Glomerular visceral epithelial cell (primary cell): ENCODE results near the gene TWNK.

Source experiments
- DNase-seq: peaks from one replicate; pipeline ENCODE4 v3.0.0-alpha.2; 2016; ENCODE audit errors: extremely low spot score

Gene TWNK

GRCh38 chr10:100986952-100987684, at the start of gene TWNK, which contains the start of gene MRPL43:
TWNK (plus strand) TSS chr10:100987543; CDS start chr10:100988211, 668 bp downstream.
MRPL43 (minus strand) TSS chr10:100987497; CDS start chr10:100987443, 54 bp downstream.
- peak; percentile 71 for DNase-seq

- DNase-seq = no peak
Observed at GRCh38 chr10:100939763-100940344, 47.5 kb upstream of the TWNK start.

GRCh38 chr10:100942229-100942628, 45.1 kb upstream of the TWNK start:
- no peak for DNase-seq

DNA sequence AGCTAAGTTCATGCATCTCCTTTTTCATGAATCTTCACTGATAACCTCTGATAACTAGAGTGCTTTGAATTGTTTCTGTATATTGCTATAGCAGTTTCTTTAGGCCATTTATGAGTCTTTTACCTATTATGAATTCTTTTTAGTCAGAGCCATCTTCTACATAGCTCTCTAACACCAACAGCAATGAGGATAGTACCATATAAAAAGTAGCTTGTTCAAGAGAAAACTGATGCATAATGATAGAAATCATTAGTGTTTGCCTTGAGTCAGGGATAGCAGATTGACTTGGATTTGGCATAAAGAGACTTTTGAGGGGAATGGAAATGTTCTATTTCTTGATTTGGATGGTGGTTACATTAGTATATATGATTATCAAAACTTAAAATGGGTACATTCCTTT, 43.8 kb upstream of the TWNK start:
- no peak for DNase-seq

GRCh38 chr10:100945754-100946153, 41.6 kb upstream of the TWNK start:
- no peak for DNase-seq

DNA sequence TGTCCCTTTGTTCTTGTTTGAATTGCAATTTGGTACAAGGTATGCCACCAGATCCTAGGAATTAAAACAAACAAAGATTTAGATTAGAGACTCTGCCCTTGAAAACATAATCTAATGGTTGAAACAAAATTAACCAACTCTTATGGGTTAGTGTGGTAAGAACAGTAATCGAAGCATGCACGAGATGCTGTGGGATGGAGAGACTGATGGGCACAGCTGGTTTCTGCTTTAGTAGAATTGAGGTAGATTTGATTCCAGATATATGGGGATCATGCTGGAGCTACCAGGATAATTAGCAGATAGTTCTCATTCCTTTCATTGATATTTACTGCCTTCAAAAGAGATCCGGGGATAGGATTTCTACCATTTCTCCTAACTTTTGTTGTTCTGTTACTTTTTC, 38.4 kb upstream of the TWNK start:
- no peak for DNase-seq

DNA sequence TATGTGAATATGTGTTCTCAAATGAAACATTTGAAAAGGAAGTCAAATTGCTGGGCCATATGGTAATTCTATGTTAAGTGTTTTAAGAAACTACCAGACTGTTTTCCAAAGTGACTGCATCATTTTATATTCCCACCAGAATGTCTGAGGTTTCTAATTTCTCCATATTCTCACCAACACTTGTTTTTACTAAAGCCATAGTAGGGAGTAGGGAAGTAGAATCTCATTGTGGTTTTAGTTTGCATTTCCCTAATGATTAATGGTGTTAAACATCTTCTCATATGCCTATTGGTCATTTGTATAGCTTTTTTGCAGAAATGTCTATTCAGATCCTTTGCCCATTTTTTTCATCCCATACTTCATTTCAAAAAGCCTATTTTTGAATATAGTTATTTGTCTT, 27.1 kb upstream of the TWNK start:
- no peak for DNase-seq

GRCh38 chr10:100962351-100963080, 24.8 kb upstream of the TWNK start:
- no peak for DNase-seq

GRCh38 chr10:100963826-100964225, 23.5 kb upstream of the TWNK start:
- no peak for DNase-seq

DNA sequence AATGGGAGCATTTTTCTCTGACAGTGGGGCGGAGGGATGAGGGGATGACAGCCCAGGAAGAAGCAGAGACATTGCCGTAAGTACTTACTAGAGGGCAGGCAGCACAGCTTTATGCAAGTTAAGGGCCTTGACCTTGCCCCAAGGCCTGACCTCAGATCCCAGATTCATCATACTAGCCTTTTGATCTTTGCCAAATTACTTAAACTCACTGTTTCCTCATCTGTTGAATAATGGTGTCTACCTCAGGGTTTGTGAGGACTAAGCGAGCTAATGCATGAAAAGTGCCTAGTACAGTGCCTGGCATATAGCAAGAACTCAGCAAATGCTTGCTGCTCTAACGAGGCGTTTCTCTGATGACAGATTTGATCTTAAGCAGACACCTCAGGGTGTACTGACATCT, 21.5 kb upstream of the TWNK start:
- no peak for DNase-seq

- no peak for DNase-seq
Observed at GRCh38 chr10:100966887-100967286, 20.5 kb upstream of the TWNK start.

DNA sequence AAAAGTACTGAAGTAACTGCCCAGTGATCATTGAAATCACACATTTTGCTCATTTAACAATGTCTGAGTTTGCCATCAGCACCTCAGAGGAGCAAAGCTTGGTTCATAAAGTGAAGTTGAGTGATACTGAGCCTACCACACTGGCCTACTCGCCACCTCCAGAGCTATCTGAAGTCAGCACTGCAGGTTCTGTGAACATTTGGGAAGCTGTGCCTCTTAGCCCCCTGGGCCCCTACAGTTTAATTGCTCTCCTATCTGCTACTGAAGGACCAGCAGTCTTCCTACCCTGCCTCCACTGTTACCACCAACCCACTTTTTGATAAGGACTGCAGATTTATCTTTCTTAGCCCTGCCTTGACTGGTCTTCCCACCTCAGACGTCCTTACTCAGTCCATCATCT, 20.0 kb upstream of the TWNK start:
- DNase-seq = no peak

GRCh38 chr10:100968062-100968736, 19.1 kb upstream of the TWNK start:
- no peak for DNase-seq

GRCh38 chr10:100968863-100969186, 18.5 kb upstream of the TWNK start:
- no peak for DNase-seq

DNA sequence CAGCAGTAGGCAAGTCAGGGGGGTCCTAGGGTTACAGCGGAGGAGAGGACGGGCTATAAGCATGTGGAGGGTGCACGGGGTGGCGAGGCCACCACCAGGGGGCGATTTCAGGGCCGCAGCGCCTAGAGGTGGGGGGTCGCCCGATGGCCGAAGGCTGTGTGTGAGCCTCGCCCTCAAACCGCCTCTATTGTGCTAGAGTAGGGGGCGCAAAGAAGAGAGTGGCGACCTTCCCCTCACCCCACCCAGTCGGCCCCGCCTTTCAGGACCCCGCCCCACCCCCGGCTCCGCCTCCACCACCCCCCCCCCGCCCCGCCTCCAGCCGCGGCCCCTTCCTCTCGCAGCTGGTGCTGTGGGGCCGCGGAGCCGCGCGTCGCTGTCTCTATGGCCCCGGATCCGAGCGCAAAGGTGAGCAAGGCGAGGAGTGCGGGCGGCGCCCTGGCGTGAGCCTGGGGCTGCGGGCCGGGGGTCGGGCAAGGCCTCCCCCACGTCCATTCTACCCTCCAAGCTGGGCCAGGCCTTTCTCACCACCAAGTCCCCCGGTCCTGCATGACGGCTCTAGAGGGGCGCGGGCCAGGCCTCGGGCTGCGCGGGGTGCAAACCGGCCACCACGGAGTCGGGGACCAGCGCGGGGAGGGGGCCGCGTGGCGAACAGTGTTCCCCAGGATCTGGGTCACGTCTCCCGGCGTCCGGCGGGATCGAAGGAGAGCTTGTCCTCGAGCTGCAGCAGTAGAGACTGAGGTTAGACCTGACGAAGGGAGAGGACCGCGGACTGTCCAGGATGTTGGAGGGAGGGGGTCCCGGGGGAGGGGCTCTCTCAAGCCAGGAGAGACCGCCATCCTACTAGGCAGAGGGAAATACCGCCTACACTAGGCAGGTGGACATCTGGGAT, 17.9 kb upstream of the TWNK start, which contains the start of gene SEMA4G:
Gene SEMA4G (plus strand): TSS at position 318 of the 889 bp plus-strand sequence. CDS start 3,409 bp downstream, outside the sequence.
- peak; percentile 48 for DNase-seq

GRCh38 chr10:100970076-100970913, 17.0 kb upstream of the TWNK start:
- DNase-seq = no peak

- DNase-seq = peak; percentile 56
Observed at GRCh38 chr10:100970914-100971811, 16.2 kb upstream of the TWNK start.

DNA sequence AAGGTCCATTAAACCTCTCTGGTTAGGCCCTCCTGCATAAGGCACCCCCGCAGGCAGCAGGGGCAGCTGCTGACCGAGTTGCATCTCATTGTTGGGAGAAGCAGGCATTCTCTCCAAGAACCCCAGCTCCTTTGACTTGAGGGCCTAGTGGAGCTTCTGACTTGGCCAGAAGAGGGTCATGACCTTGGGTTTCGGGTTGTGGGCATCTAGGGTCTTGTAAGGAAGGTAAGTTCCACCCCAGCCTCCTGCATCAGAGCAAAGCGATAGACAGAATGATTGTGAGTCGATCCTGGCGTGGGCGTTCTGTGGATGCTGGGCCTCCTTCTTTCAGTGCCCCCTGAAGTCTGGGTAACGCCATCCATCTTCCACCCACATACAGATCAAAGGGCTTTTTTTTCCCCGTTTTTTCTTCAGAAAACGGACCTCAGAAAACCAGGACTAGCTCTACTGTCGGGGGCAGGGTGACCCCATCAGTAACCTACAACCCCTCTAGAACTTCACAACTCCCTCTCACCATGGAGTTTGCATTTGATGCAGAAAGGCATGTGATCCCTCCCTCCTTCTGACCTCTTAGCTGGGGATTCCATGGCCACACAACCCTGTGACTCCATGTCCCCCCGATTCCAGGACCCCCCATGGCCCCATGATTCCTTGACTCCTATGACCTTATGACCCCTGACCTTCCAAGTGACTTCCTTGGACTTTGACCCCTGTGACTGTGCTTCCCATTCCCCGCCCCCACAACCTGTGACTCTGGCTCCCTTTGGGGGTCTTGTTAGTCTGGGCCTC, 15.0 kb upstream of the TWNK start:
- DNase-seq = no peak
